GF-D8 (cell line): Measurements from ENCODE around the gene ANO8.
"Not testable (repeated sequence)": the region's sequence is repeated elsewhere in the genome, so short reads cannot be mapped to it uniquely, and the experiment has no call there.

Source experiments
- DNase-seq: peaks from one replicate; lab custom pipeline; 2025; lab: John Stamatoyannopoulos, UW

Gene ANO8

GRCh38 chr19:17311455-17312188 lies 23.0 kb downstream of the ANO8 start:
- no peak for DNase-seq

DNA sequence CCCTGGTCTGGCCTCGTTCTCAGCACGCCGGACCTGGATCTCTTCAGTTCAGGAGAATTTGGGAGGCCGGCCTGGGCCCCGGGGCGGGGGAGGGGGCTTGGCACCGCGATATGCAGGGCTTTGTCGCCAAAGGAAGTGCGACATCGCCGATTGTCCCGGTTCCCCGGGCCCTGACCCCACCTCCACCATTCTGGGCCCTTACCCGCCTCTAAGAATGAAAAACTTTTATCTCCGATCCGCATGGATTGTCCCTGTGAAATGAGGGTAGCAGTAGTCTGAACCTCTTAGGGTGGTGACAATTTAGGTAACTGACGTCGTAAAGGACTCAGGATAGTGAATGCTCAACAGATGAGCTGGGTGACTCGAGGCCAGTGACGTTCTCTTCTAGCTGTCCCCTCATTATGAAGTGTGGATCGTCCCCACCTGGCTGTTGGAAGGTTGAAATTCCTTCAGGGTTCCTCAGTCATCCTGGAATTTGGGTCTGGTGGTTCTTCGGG lies 24.6 kb downstream of the ANO8 start:
- DNase-seq = no peak

- DNase-seq = peak; percentile 99
These were observed 25.3 kb downstream of the ANO8 start, which contains the start of gene DDA1 for GRCh38 chr19:17309198-17309964. Gene DDA1, plus strand, starts transcription at chr19:17309563. Its CDS starts 92 bp downstream, at chr19:17309655.

DNA sequence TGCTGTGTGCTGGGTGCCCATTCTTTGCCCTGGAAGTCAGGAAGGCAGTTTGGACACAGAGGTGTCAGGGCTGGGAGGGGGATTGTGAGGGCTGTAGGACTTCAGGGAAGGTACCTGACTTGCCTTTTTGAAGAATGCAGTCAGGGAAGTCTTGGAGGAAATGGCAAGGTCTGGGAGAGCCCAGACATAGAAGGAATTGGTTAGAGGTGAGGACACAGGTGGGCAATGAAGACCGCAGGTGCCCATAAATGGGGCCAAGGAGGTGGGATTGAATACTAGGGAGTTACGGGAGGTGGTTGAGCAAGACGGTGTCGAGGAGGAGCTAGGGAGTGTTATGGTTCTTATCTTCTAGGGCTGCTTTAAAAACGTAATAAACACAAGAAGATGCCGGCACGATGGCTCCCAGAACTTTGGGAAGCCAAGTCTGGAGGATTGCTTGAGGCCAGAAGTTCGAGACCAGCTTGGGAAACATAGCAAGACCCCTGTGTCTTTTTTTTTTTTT lies 26.7 kb downstream of the ANO8 start:
- no peak for DNase-seq

- no peak for DNase-seq
These were observed 28.4 kb downstream of the ANO8 start for GRCh38 chr19:17306285-17306714.

DNA sequence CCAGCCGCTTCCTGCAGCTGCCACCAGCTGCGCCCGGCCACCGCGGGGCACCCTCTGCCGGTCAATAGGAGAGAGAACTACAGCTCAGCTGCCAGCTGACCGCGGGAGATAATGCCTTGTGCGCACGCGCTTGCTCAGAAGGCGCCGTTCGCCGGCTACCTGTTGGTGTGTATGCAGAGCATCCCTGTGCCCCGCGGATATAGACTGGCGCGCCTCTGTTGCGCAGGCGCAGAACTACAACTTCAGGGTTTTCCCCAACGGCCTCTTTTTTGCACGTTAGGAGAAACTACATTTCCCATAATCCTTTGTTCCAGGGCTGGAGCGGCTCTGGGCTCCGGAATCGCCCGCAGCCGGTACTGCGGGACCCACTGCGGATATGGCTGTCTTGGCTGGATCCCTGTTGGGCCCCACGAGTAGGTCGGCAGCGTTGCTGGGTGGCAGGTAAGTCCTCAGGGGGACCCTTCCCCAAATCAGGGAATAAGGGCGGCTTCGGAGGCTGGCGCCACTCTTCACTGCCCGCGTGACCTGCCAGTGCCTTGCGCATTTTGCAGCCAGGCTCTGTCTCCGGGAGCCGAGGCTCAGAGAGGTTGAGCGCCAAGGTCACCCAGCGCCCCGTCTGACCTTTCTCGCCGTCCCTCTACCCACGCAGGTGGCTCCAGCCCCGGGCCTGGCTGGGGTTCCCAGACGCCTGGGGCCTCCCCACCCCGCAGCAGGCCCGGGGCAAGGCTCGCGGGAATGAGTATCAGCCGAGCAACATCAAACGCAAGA lies 29.0 kb downstream of the ANO8 start, which contains the start of gene MRPL34:
Gene MRPL34, plus strand, starts transcription at position 356 of the 768 bp plus-strand sequence. Its CDS starts 21 bp downstream, at position 377.
- peak; percentile 99 for DNase-seq

GRCh38 chr19:17305216-17305516 lies 29.5 kb downstream of the ANO8 start:
- DNase-seq = no peak

DNA sequence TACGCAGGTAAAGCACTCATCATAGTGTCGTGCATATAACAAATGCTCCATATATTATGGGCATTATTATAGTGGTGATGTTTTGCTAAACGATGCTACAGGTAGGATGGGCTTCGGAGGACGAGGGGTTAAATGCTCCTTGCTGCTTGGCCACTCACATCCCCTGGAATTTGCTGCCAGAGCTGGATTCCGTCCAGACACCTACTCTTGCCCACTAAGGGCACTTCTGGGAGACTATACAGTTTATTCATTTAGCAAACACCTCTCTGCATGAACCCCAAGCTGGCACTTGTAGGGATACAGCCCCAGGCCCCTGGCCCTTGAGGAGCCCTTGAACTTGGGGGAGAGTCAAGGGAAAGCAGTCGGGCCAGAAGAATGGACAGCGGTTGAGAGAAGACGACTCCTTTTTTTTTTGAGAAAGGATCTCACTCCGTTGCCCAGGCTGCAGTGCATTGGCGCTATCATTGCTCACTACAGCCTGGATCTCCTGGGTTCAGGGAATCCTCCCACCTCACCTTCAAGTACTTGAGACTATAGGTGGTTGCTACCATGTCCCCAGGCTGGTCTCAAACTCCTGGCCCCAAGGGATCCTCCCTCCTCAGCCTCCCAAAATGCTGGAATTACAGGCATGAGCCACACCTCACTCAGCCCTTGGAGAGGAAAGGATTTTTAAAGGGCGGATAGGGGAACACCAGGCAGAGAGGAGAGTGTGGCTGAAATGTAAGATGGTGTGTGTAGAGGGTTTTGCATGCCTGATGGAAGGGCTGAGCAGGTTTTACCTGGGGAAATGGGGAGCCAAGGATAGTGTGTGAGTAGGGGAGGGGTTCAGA lies 30.1 kb downstream of the ANO8 start:
- DNase-seq = no peak

GRCh38 chr19:17303940-17304267 lies 30.8 kb downstream of the ANO8 start:
- no peak for DNase-seq

GRCh38 chr19:17303167-17303939 lies 31.3 kb downstream of the ANO8 start, which contains the start of gene ABHD8:
Gene ABHD8, minus strand, starts transcription at chr19:17303425. Its CDS starts 1,809 bp downstream, at chr19:17301616.
- peak; percentile 55 for DNase-seq

DNA sequence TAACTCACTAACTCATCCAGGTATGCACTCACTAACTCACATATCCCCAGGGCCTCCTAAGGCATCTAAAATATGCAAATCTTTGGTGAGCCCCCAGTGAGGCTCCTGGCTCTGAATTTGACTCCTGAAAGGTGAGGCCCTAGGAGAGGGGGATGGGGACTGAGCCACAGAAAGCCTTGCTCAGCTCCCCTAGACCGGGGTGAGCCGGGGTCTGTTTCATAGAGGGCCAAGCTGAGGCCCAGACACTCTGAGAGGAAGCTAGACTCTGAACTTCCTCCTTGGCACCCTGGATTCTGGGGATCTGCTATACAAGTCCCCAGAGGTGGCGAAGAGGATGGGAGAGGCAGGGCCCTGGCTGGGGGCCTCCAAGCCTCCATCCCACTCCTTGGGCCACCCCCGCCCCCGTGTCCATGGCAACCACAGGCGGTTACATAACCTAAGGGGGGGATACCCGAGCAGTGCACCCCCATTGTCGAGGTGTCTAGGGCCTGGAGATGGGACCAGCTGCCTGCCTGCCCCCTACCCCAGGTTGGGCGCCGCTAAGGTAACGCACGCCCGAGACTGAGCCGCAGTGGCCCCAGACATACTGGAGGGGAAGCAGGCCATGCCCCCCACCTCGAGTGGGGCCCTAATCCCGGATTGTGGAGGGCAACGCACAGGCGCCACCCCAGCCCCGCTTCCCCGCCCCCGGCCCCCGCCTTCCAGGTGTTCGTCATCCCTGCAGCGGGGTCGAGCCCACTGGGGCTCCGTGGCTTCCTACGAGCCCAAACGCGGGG lies 32.1 kb downstream of the ANO8 start:
- DNase-seq = no peak

- no peak for DNase-seq
These were observed 33.5 kb downstream of the ANO8 start for GRCh38 chr19:17300992-17301619.

DNA sequence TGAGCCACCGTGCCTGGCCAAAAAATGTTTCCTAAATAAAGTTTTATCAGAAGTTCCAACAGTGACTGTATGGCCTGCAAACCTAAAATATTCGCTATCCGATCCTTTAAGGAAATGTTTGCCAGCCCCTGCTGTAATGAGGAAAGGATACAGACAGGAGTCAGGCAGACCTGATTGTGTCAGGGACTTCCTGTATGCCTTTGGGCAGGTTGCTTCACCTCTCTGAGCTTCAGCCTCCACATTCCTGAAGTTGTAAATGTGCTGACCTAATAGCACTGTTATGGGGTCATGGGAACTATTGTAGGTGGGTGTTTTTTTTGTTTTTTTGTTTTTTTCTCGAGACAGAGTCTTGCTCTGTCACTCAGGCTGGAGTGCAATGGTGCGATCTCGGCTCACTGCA lies 37.7 kb downstream of the ANO8 start:
- no peak for DNase-seq

GRCh38 chr19:17296273-17296672 lies 38.4 kb downstream of the ANO8 start:
- DNase-seq = no peak

GRCh38 chr19:17295551-17295950 lies 39.1 kb downstream of the ANO8 start:
- DNase-seq = not testable (repeated sequence)

DNA sequence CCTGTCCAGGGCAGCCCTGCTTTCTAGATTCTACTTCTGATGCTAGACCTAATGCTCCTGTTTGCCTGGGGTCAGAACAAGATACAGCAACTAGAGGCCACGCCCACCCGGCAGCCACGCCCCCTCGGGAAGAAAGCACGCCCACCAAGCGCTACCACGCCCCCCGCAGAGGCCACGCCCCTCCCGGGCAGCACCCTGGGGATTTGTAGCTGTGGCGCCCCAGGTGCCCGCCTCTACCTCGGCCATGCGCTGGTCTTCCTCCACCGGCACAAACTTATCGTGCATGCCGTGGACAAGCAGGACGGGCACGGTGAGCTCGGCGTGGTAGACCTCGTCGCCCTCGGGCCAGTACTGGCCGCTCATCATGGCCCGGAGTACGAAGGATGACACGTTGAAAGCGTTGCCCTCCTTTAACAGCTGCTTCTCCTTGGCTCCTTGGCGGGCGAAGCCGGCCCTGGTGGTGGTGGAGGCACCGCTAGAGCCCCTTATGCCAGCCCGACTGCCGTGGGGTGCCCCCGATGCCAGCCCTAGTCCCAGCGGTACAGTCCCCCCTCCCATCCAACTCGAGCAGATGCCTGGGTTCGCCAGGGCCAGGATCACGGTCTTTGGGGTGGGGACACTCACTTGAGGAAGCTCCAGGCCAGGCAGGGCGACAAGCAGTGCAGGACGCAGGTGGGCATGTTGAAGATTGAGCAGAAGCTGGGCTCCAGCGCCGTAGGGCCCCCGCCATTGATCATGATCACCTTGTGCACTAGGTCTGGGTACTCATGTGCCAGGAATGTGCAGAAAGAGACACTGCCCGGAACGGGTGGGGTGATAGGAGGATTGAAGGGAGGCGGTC lies 40.4 kb downstream of the ANO8 start:
- no peak for DNase-seq

- DNase-seq = no peak
These were observed 41.0 kb downstream of the ANO8 start for GRCh38 chr19:17293605-17294004.
